Activated T-cell treated with anti-CD3 and anti-CD28 coated beads, Interleukin-2, amount 50 U/mL, for 48 hours (primary cell): ENCODE data around the gene POLR1C.
"Not testable (repeated sequence)": the region's sequence is repeated elsewhere in the genome, so short reads cannot be mapped to it uniquely, and the experiment has no call there.

ENCODE experiments used
- DNase-seq, 2 experiments: peaks; one replicate each; pipeline ENCODE4 v3.0.0-alpha.2; 2020

Gene POLR1C

GRCh38 chr6:43493230-43493629 is 23.7 kb upstream of the POLR1C start:
- no peak for DNase-seq

- DNase-seq: no peak
Observed at GRCh38 chr6:43493833-43494232, 23.1 kb upstream of the POLR1C start.

- DNase-seq: no peak
Observed at GRCh38 chr6:43494321-43494720, 22.6 kb upstream of the POLR1C start.

GRCh38 chr6:43494766-43495165 is 22.1 kb upstream of the POLR1C start:
- no peak for DNase-seq

GRCh38 chr6:43495409-43495941 is 21.4 kb upstream of the POLR1C start:
- DNase-seq: no peak

GRCh38 chr6:43496370-43497128 is 20.3 kb upstream of the POLR1C start:
- DNase-seq: no peak

GRCh38 chr6:43497129-43497396 is 19.8 kb upstream of the POLR1C start:
- DNase-seq: no peak

GRCh38 chr6:43497689-43498088 is 19.2 kb upstream of the POLR1C start:
- no peak for DNase-seq

- not testable (repeated sequence) for DNase-seq
Observed at GRCh38 chr6:43498291-43498690, 18.6 kb upstream of the POLR1C start.

GRCh38 chr6:43499028-43499815 is 17.7 kb upstream of the POLR1C start:
- DNase-seq: no peak

- no peak for DNase-seq
Observed at GRCh38 chr6:43500921-43501320, 16.0 kb upstream of the POLR1C start.

GRCh38 chr6:43502666-43503065 is 14.2 kb upstream of the POLR1C start:
- no peak for DNase-seq

GRCh38 chr6:43503443-43503842 is 13.4 kb upstream of the POLR1C start:
- no peak for DNase-seq

GRCh38 chr6:43504756-43505593 is 11.9 kb upstream of the POLR1C start:
- DNase-seq: no peak

GRCh38 chr6:43505718-43506117 is 11.2 kb upstream of the POLR1C start:
- DNase-seq: no peak

- DNase-seq: no peak
Observed at GRCh38 chr6:43506171-43506570, 10.7 kb upstream of the POLR1C start.

GRCh38 chr6:43506667-43507471 is 10.0 kb upstream of the POLR1C start:
- DNase-seq: peak; percentile 86 to 87

- DNase-seq: no peak
Observed at GRCh38 chr6:43508481-43509141, 8.3 kb upstream of the POLR1C start.

- peak in 1 of 2 experiments; percentile 33 for DNase-seq
Observed at GRCh38 chr6:43509142-43509983, 7.5 kb upstream of the POLR1C start.

GRCh38 chr6:43509984-43510826 is 6.7 kb upstream of the POLR1C start, which contains the start of gene LRRC73:
TSS of gene LRRC73 (minus strand) at chr6:43510346. CDS start at chr6:43509785, 561 bp downstream.
- peak; percentile 81 to 88 for DNase-seq
